ENCODE measurements around the gene APBA2.
A peak's percentile ranks its signal among the peaks of the same experiment; 100 is the strongest.
"Not testable (repeated sequence)": the region's sequence is repeated elsewhere in the genome, so short reads cannot be mapped to it uniquely, and the experiment has no call there.

APBA2 gene

GRCh38 chr15:28997791-28998190, 112.0 kb downstream of the APBA2 start:
- DNase-seq (ENCODE audit: low read depth): no peak

GRCh38 chr15:28998511-28998910, 112.7 kb downstream of the APBA2 start:
- no peak for DNase-seq (ENCODE audit: low read depth)

- peak; percentile 49 for DNase-seq (ENCODE audit: low read depth)
These were observed 117.5 kb downstream of the APBA2 start for GRCh38 chr15:29003191-29003839.

- no peak for DNase-seq (ENCODE audit: low read depth)
These were observed 118.1 kb downstream of the APBA2 start for GRCh38 chr15:29003840-29004233.

GRCh38 chr15:29005931-29006330, 120.2 kb downstream of the APBA2 start:
- no peak for DNase-seq (ENCODE audit: low read depth)

GRCh38 chr15:29008846-29009245, 123.1 kb downstream of the APBA2 start:
- DNase-seq (ENCODE audit: low read depth): peak; percentile 53

- DNase-seq (ENCODE audit: low read depth): no peak
These were observed 126.3 kb downstream of the APBA2 start for GRCh38 chr15:29012097-29012496.

GRCh38 chr15:29014493-29014892, 128.7 kb downstream of the APBA2 start:
- no peak for DNase-seq (ENCODE audit: low read depth)

GRCh38 chr15:29016518-29016917, 130.7 kb downstream of the APBA2 start:
- no peak for DNase-seq (ENCODE audit: low read depth)

GRCh38 chr15:29018120-29018805, 132.5 kb downstream of the APBA2 start:
- DNase-seq (ENCODE audit: low read depth): no peak

- no peak for DNase-seq (ENCODE audit: low read depth)
These were observed 133.5 kb downstream of the APBA2 start for GRCh38 chr15:29018995-29019976.

GRCh38 chr15:29021857-29022256, 136.1 kb downstream of the APBA2 start:
- no peak for DNase-seq (ENCODE audit: low read depth)

GRCh38 chr15:29024662-29025061, 138.9 kb downstream of the APBA2 start:
- no peak for DNase-seq (ENCODE audit: low read depth)

- not testable (repeated sequence) for DNase-seq (ENCODE audit: low read depth)
These were observed 139.6 kb downstream of the APBA2 start for GRCh38 chr15:29025411-29025810.

GRCh38 chr15:29028158-29028557, 142.4 kb downstream of the APBA2 start:
- DNase-seq (ENCODE audit: low read depth): not testable (repeated sequence)

- DNase-seq (ENCODE audit: low read depth): no peak
These were observed 143.9 kb downstream of the APBA2 start for GRCh38 chr15:29029651-29030195.

GRCh38 chr15:29031502-29032228, 145.9 kb downstream of the APBA2 start:
- no peak for DNase-seq (ENCODE audit: low read depth)

GRCh38 chr15:29032229-29032625, 146.5 kb downstream of the APBA2 start:
- no peak for DNase-seq (ENCODE audit: low read depth)

- DNase-seq (ENCODE audit: low read depth): no peak
These were observed 147.0 kb downstream of the APBA2 start for GRCh38 chr15:29032751-29033150.

GRCh38 chr15:29034151-29034550, 148.4 kb downstream of the APBA2 start:
- peak; percentile 62 for DNase-seq (ENCODE audit: low read depth)

GRCh38 chr15:29034593-29035335, 149.0 kb downstream of the APBA2 start:
- DNase-seq (ENCODE audit: low read depth): no peak
